HG03159 (cell line): ENCODE measurements around the gene RHOBTB1.
A peak's percentile ranks its signal among the peaks of the same experiment; 100 is the strongest.
"Not testable (repeated sequence)": the region's sequence is repeated elsewhere in the genome, so short reads cannot be mapped to it uniquely, and the experiment has no call there.

Experiments
- ATAC-seq: cut with Tn5 transposase; IDR thresholded peaks from one replicate; pipeline ENCODE4 v1.9.1; 2021; ENCODE audit warnings: mild to moderate bottlenecking, moderate library complexity; ENCODE audit not compliant: unreplicated experiment

RHOBTB1 gene, protein sequence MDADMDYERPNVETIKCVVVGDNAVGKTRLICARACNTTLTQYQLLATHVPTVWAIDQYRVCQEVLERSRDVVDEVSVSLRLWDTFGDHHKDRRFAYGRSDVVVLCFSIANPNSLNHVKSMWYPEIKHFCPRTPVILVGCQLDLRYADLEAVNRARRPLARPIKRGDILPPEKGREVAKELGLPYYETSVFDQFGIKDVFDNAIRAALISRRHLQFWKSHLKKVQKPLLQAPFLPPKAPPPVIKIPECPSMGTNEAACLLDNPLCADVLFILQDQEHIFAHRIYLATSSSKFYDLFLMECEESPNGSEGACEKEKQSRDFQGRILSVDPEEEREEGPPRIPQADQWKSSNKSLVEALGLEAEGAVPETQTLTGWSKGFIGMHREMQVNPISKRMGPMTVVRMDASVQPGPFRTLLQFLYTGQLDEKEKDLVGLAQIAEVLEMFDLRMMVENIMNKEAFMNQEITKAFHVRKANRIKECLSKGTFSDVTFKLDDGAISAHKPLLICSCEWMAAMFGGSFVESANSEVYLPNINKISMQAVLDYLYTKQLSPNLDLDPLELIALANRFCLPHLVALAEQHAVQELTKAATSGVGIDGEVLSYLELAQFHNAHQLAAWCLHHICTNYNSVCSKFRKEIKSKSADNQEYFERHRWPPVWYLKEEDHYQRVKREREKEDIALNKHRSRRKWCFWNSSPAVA

GRCh38 chr10:60944058-60944909, at the start of gene RHOBTB1:
Gene RHOBTB1 (minus strand): TSS chr10:60944185. CDS start chr10:60911542, 32,643 bp downstream.
- ATAC-seq, result peak; percentile 50

GRCh38 chr10:60992636-60993035, 48.7 kb upstream of the RHOBTB1 start:
- ATAC-seq, result no peak

DNA sequence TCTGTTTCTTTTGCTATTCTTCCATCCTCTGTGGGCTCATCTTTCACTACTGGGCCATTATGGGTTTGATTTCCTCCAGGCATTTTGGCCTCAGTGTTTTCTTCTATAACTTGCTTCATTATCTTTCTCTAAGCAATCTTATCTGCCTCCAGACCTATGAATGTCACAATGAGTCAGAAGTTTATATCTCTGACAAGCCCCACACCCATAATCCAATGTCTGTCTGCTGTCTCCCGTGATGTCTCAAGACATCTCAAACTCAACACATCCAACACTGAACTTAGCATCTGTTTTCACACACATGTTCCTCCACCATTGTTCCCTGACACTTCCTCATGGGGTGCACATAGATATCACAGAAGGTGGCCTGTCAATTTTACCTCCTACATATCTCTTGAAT, 46.7 kb upstream of the RHOBTB1 start:
- ATAC-seq, result no peak

DNA sequence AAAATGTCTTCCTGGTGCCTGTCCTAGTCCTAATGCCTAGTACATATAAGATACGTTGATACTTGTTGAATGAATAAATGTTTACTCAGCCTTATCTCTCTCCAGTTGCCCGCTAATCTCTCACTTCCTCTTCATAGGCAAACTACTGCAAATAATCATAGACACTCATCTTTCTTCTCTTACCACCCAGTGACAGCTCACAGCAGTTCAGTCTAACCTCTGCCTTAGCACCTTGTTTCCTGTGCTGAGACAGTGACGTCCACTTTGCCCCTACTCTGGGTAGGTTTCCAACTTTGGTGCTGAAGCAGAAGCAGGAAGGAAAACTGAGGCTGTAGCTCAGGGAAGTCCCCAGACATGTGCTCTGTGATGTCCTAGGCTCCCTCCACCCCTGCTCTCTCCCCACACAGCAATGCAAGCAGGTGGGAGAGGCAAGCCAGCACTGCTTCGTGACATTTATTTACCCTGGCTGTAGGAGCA, 45.5 kb upstream of the RHOBTB1 start:
- ATAC-seq, result peak; percentile 91

GRCh38 chr10:60986791-60987190, 42.8 kb upstream of the RHOBTB1 start:
- no peak for ATAC-seq

DNA sequence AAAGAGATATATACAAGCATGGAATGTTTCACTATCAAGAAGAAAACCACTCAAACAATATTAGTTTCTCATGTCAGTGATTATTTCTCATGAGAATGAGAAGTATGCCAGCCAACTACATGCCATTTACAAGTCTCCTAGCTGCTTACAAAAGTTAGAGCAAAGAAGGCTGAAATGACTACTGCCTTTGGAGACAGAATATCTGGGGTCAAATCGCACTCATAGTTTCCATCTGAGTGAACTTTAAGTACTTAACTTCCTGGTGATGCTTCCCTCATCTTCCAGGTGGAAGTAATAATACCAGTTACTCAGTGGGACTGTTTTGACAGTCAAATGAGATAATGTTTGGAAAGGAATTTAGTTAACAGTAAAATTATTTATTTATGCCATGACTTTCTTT, 42.0 kb upstream of the RHOBTB1 start:
- no peak for ATAC-seq

GRCh38 chr10:60980997-60981396, 37.0 kb upstream of the RHOBTB1 start:
- ATAC-seq, result no peak

GRCh38 chr10:60979667-60980104, 35.7 kb upstream of the RHOBTB1 start:
- no peak for ATAC-seq

GRCh38 chr10:60978287-60979115, 34.5 kb upstream of the RHOBTB1 start:
- no peak for ATAC-seq

DNA sequence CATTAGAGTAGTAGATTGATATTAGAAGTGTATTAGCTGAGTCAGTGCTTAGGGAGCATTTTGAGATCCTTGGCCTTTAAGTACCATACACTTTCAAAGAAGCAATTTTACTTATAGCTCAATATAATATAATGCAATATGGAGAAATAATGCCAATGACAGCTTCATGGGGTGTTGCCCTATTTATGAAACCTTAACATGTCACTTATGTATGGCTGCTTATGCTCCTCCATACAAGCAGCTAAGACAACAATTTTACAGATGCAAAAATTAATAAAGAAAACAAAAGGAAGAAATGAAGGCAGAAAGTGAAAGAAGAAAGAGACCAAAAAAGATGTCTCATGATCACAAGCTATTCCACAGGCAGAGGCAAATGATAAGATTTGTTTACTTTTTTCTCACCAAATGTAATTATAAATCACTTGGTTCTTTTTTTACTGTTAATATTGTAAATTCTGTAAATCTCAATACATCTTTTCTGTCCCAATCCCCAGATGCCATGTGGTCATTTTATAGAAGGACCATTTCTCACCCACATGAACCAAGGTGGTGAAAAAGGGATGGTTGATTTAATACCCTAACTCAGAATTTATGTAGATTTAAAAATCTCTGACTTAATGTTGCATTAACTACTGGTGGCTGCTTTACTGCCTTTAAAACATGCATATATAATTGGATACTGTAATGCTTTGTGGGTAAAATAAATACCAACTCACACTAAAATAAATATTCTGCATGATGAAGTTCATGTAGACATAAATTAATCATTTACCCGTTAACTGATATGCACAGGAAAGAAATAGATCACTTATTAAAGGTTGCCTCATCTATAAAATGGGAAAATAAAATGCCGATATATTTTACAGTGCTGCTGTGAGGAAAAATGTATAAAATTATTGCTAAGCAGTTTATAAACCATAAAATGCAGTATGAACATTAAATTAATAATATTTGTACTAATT, 33.5 kb upstream of the RHOBTB1 start:
- no peak for ATAC-seq

DNA sequence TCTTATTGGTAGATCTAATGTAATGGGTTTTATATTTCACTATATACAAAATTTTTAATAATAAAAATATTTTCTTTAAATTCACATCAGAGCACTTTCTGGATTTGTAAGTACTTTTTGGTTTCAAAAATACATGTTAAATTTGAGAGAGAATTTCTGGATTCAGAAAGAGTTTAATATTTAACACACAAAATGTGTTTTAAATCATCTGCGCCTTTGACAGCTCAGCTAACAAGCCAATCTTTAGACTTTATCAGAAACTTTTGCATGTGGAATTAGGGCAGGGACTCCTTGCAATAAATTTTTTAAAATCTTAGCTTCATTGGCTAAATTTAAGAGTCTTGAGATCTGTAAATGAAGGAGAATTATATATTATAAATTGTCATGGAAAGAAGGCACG, 32.7 kb upstream of the RHOBTB1 start:
- ATAC-seq, result no peak

DNA sequence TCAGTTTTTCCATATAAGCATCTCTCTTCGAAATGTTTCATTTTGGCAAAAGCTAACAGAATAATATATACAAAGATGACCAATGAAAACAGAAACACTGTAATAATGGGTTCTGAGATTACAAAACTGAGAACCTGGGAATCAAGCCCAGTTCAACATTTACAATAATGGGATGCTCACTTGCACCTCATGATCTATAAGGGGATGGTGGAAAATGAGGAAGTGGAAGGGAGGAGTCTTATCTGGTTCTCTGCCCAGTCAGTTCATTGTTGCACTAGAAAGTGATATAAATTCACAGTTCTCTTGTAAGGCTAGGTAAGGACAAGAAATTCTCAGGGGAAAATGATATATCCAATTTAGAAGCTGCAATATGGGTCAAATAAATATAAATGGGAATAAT, 31.7 kb upstream of the RHOBTB1 start:
- ATAC-seq, result no peak

DNA sequence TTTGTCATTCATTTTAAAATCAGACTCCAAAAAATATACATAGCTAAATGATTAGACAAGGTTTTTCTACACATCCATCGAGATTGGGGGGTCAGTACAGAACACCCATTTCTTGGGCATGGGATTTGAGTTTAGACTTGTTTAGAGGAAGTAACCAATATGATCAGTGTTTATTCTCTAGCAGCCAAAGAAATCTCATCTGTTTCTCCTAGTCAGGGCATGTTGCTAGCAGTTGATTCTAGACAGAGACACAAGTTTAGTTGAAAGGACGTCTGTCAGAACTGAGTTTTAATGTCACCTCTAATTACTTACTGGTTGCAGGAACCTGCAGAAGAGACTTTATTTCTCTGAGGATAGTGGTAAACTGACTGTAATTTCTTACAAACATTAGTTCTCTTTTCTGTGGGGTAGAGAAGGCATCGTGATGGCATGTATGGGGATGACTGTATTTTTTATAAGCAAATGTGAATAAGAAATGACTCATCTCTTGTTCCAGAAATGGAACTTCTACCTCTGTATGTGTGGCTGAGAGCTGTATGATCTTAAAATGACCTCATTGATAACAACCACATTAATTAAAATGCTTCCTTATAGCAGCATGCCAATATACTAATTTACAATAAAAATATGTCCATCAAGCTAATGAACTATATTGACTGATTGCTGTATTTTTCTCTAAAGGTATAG, 30.6 kb upstream of the RHOBTB1 start:
- ATAC-seq, result no peak

DNA sequence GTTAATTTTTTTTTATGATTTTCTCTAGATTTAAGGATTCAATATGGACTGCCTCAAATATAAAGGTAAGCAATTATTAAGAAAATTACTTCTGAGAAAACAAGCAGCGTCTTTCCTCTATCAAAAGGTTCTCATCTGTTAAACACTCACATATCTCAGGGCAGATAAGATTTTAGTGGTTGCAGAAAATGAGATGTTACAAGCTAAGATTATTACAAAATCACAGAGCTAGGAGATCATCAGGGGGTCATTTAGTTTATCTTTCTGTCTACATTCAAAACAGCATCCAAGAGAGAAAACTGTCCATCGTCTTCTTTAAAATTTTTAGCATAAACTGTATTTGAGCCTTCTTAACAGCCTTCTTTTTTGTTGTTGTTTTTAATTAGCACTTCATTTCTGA, 29.1 kb upstream of the RHOBTB1 start:
- ATAC-seq, result no peak

- not testable (repeated sequence) for ATAC-seq
Measured at GRCh38 chr10:60972181-60972580, 28.2 kb upstream of the RHOBTB1 start.

DNA sequence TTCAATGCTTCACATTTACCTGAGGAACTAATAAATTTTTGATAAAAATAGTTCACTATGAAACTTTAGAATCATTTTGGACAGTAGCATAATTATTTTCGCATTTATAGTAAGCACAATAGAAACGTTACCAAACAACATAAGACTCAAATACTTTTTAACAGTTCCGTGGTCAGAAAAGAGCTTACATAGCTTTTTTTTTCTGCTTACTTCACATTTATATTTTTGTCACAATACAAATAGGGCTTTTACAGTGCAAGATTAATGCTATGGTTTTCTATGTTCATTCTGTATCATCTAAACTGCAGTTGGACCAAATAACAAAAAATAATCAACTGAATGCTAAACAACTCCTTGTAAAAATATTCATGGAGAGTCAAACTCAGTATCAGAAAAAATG, 26.5 kb upstream of the RHOBTB1 start:
- no peak for ATAC-seq

- no peak for ATAC-seq
Measured at GRCh38 chr10:60968504-60968903, 24.5 kb upstream of the RHOBTB1 start.

- ATAC-seq, result no peak
Measured at GRCh38 chr10:60967854-60968484, 24.0 kb upstream of the RHOBTB1 start.
